ENCODE results near the gene KBTBD13. TPM values are rescaled to one million over a fixed set of nuclear protein-coding genes. Genes with fewer than 3 reads are reported as not detected.

KBTBD13 gene
- total RNA-seq, 4 donors from 2014 or later, result not detected

DNA sequence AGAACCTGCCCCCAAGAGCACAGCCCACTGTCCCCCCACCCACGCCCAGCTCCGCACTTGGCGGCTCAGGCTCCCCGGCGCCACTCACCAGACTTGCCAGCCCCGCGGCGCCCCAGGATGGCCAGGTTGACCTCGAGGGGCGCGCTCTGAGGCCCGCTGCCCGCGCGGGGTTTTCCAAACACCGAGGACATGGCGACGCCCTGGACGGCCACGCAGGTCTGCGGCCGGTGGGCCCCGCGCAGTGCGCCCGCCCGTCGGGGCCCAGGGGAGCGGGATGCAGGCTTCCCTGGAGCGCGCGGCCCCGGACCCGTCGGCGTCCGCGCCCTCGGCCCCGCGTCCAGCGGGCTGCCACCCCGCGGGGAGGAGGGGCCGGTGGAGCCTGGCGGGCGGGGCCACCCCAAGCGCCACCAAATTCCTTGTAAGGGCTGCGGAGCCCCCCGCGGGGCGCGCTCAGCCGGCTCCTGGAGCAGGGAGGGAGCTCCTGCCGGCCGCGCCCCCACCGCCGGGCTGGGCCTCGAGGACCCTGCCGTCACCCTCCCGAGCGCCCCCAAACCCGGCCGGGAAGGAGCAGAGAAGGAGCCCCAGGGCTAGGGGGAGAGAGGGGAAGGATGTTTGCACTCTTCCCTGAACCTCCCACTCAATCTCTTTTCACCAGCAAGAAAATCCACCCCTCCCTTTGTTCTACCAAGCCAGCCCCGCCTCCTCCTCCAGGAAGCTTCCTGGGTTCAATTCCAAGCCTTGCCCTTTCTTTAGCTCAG is 8.7 kb upstream of the KBTBD13 start, which contains the start of gene RASL12:
Gene RASL12 (minus strand): TSS at position 347 of the 758 bp plus-strand sequence. CDS start 156 bp downstream, at position 191.
- intact Hi-C loops (cut with DNase I), result no loop called here
- TF ChIP-seq, protein P1, sequence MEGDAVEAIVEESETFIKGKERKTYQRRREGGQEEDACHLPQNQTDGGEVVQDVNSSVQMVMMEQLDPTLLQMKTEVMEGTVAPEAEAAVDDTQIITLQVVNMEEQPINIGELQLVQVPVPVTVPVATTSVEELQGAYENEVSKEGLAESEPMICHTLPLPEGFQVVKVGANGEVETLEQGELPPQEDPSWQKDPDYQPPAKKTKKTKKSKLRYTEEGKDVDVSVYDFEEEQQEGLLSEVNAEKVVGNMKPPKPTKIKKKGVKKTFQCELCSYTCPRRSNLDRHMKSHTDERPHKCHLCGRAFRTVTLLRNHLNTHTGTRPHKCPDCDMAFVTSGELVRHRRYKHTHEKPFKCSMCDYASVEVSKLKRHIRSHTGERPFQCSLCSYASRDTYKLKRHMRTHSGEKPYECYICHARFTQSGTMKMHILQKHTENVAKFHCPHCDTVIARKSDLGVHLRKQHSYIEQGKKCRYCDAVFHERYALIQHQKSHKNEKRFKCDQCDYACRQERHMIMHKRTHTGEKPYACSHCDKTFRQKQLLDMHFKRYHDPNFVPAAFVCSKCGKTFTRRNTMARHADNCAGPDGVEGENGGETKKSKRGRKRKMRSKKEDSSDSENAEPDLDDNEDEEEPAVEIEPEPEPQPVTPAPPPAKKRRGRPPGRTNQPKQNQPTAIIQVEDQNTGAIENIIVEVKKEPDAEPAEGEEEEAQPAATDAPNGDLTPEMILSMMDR (IDR thresholded peaks at IDR 0.05), result no peak
- TF ChIP-seq POLR2A (IDR thresholded peaks at IDR 0.05), result no peak

GRCh38 chr15:65068403-65068788 is 8.2 kb upstream of the KBTBD13 start:
- Histone ChIP-seq H3K36me3 (no peaks in the 10 kb centered on the region), H3K4me1 (peaks cover 15 to 44% of the 10 kb centered on the region in 2 donors), H3K27ac (peak overlapping the region in 2 of 3 donors; percentile 11 to 69), H3K9me3 (no peaks in the 10 kb centered on the region), H3K4me3 (replicated peaks in 1 of 3) (no peak overlapping the region), H3K27me3 (no peaks in the 10 kb centered on the region)
- intact Hi-C loops (cut with DNase I), result no loop called here
- 67 to 86% methylated on average over 3 of the region's 3 CpGs for WGBS, 2 donors
- TF ChIP-seq POLR2A (IDR thresholded peaks at IDR 0.05), result no peak
- TF ChIP-seq, protein P1 (IDR thresholded peaks at IDR 0.05), result no peak
- no peak for DNase-seq

More for the DNA sequence above, 8.7 kb upstream of the KBTBD13 start, which contains the start of gene RASL12:
- 8 to 16% methylated on average over 18 of the region's 66 CpGs for WGBS, 2 donors
- peak within 1 kb of the TSS in 2 of 3 donors; percentile 2 to 34 for H3K4me3 ChIP-seq (replicated peaks in 1 of 3)
- H3K4me1 ChIP-seq, result peaks cover 15 to 44% of the 10 kb centered on the region in 2 donors
- H3K36me3 ChIP-seq, result no peaks in the 10 kb centered on the region
- no peak for DNase-seq
- H3K27ac ChIP-seq, result peak within 1 kb of the TSS in 2 of 3 donors; percentile 11 to 69
- H3K9me3 ChIP-seq, result no peaks in the 10 kb centered on the region
- no peaks in the 10 kb centered on the region for H3K27me3 ChIP-seq

DNA sequence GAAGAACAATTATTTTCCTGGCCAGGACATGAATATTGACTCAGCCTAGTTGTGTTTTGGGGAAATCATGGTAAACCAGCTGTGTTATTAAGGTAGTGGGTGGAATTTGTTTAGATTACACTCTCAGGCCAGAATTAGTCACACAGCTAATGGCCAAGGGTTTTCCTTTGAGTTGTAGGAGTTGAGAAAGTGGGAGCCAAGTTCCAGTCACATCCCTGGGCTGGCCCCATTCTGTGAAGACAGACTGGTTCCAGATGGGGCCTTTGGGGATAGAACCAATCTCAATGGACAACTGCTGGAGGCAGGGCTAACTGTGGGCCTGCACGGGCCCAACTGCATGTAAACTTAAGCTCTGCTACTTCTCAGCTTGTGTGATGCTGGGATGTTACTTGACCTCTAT is 7.4 kb upstream of the KBTBD13 start:
- Histone ChIP-seq H3K4me3 (replicated peaks in 1 of 3) (no peak overlapping the region), H3K4me1 (peaks cover 15 to 44% of the 10 kb centered on the region in 2 donors), H3K27ac (no peak overlapping the region), H3K27me3 (no peaks in the 10 kb centered on the region), H3K9me3 (no peaks in the 10 kb centered on the region), H3K36me3 (no peaks in the 10 kb centered on the region)
- TF ChIP-seq, protein P1 (IDR thresholded peaks at IDR 0.05), result no peak
- TF ChIP-seq POLR2A (IDR thresholded peaks at IDR 0.05), result no peak
- 20 to 78% methylated on average over 1 of the region's 1 CpG for WGBS, 2 donors
- intact Hi-C loops (cut with DNase I), result no loop called here
- no peak for DNase-seq

GRCh38 chr15:65069779-65070546 is 6.6 kb upstream of the KBTBD13 start:
- 73 to 80% methylated on average over 5 of the region's 5 CpGs for WGBS, 2 donors
- no peaks in the 10 kb centered on the region for H3K9me3 ChIP-seq
- H3K27me3 ChIP-seq, result no peaks in the 10 kb centered on the region
- peak overlapping the region in 1 of 3 donors; percentile 55 for H3K27ac ChIP-seq
- H3K4me3 ChIP-seq (replicated peaks in 1 of 3), result no peak overlapping the region
- intact Hi-C loops (cut with DNase I), result no loop called here
- peak; percentile 36 to 58 for DNase-seq
- H3K36me3 ChIP-seq, result no peaks in the 10 kb centered on the region
- TF ChIP-seq, protein P1 (IDR thresholded peaks at IDR 0.05), result no peak
- no peak for TF ChIP-seq POLR2A (IDR thresholded peaks at IDR 0.05)
- peaks cover 15 to 44% of the 10 kb centered on the region in 2 donors for H3K4me1 ChIP-seq
